OCI-LY7 (cell line): ENCODE measurements around the gene WNK4. TPM values are rescaled to one million over a fixed set of nuclear protein-coding genes. Genes with fewer than 3 reads are reported as not detected.

Source experiments
- BruUV-seq: library from RNA; stranded (reverse); fragments of 400-500 nt; replicated peaks from 2 replicates; lab custom pipeline; 2021; lab: Mats Ljungman, UMichigan
- CTCF ChIA-PET: fragments of 300-600 bp; sonication (Branson Sonifier 250); formaldehyde crosslinking; loops from one replicate; lab custom pipeline; 2022; ENCODE audit warnings: antibody characterized with exemption; ENCODE audit not compliant: unreplicated experiment; lab: Charles Lee
- POLR2A ChIA-PET: fragments of 300-600 bp; sonication (Branson Sonifier 250); formaldehyde crosslinking; loops from one replicate; lab custom pipeline; 2022; ENCODE audit warnings: antibody characterized with exemption; lab: Charles Lee
- DNase-seq: peaks from one replicate; pipeline ENCODE4 v3.0.0-alpha.2; 2015; ENCODE audit warnings: low spot score
- H2AFZ ChIP-seq: fragments of 200-600 bp; sonication (generic), shearing (Covaris generic); 2 replicates; pipeline ENCODE4 v1.6.1; 2014; ENCODE audit warnings: mild to moderate bottlenecking, antibody characterized with exemption, low read length, moderate library complexity
- H3K27ac ChIP-seq: fragments of 200-600 bp; sonication (generic); 2 replicates; pipeline ENCODE4 v1.5.1; 2014; ENCODE audit warnings: mixed run types, low read depth, mild to moderate bottlenecking, moderate library complexity, low read length, inconsistent platforms; ENCODE audit not compliant: poor library complexity, severe bottlenecking
- H3K36me3 ChIP-seq: fragments of 200-600 bp; sonication (generic); 2 replicates; pipeline ENCODE4 v1.6.1; 2014; ENCODE audit warnings: mild to moderate bottlenecking, antibody characterized with exemption, low read length, moderate library complexity, mixed read lengths; ENCODE audit not compliant: insufficient read depth
- H3K4me1 ChIP-seq: fragments of 200-600 bp; sonication (generic); 2 replicates; pipeline ENCODE4 v1.5.1; 2014; ENCODE audit warnings: mild to moderate bottlenecking, low read length; ENCODE audit not compliant: insufficient read depth, poor library complexity, severe bottlenecking
- H3K4me2 ChIP-seq: fragments of 200-600 bp; sonication (generic); 2 replicates; pipeline ENCODE4 v1.6.1; 2014; ENCODE audit warnings: mild to moderate bottlenecking, low read length
- H3K4me3 ChIP-seq: fragments of 200-600 bp; sonication (generic); 2 replicates; pipeline ENCODE4 v1.5.1; 2014; ENCODE audit warnings: mild to moderate bottlenecking, low read depth, low read length; ENCODE audit not compliant: poor library complexity, severe bottlenecking
- H3K79me2 ChIP-seq: fragments of 200-600 bp; sonication (generic); 2 replicates; pipeline ENCODE4 v1.6.1; 2016; ENCODE audit warnings: low read depth, mild to moderate bottlenecking, low read length, moderate library complexity, mixed read lengths; ENCODE audit not compliant: insufficient read depth
- H3K9me2 ChIP-seq: fragments of 200-600 bp; sonication (generic); 2 replicates; pipeline ENCODE4 v1.6.1; 2016; ENCODE audit warnings: mild to moderate bottlenecking, low read length, mixed read lengths; ENCODE audit not compliant: insufficient read depth
- H3K9me3 ChIP-seq: fragments of 200-600 bp; sonication (generic); 2 replicates; pipeline ENCODE4 v1.6.1; 2014; ENCODE audit warnings: mild to moderate bottlenecking, mixed run types, low read length, mixed read lengths
- H4K20me1 ChIP-seq: fragments of 200-600 bp; sonication (generic); 2 replicates; pipeline ENCODE4 v1.6.1; 2014; ENCODE audit warnings: mild to moderate bottlenecking, antibody characterized with exemption, low read length, moderate library complexity, mixed read lengths; ENCODE audit not compliant: insufficient read depth
- CTCF ChIP-seq: fragments of 200-600 bp; sonication (generic); conservative IDR thresholded peaks from 2 replicates; pipeline ENCODE4 v1.5.1; 2014; ENCODE audit warnings: mild to moderate bottlenecking, antibody characterized with exemption, low read length, moderate library complexity, mixed read lengths
- EZH2phosphoT487 ChIP-seq: fragments of 200-600 bp; sonication (generic); IDR thresholded peaks from 2 replicates; pipeline ENCODE4 v1.6.1; 2018; ENCODE audit warnings: low read depth, borderline replicate concordance, mild to moderate bottlenecking, mixed run types, antibody characterized with exemption, low read length, moderate library complexity, mixed read lengths
- intact Hi-C: fragments of 100-400 bp; cut with micrococcal nuclease; formaldehyde crosslinking; loops from one replicate; pipeline ENCODE4 v1.10.0; 2022; ENCODE audit not compliant: unreplicated experiment
- total RNA-seq, 2 experiments: library from RNA; depleted of rRNA in 1 of 2; stranded (reverse); fragments of >200 nt in 1 of 2; shearing (Covaris generic) in 1 of 2; gene quantifications; 2 replicates each; pipeline ENCODE4 v1.2.3, GENCODE V29; 2014 to 2022

Gene WNK4
- total RNA-seq, 2 experiments from 2014 or later, result 2.4 to 8.3 TPM

GRCh38 chr17:42779304-42779935 lies 990 bp upstream of the WNK4 start:
- BruUV-seq, result no TSS peak
- H3K36me3 ChIP-seq, result peaks cover 43% of the 10 kb centered on the region
- H2AFZ ChIP-seq, result no peak overlapping the region
- no peak overlapping the region for H3K4me3 ChIP-seq
- H4K20me1 ChIP-seq, result no peaks in the 10 kb centered on the region
- H3K9me3 ChIP-seq, result no peaks in the 10 kb centered on the region
- peaks cover 2% of the 10 kb centered on the region; the same call in 1 of the 2 replicates for H3K79me2 ChIP-seq
- H3K27ac ChIP-seq, result no peak overlapping the region
- CTCF ChIA-PET, result no interaction called here
- no peak for DNase-seq
- TF ChIP-seq CTCF (no peak), EZH2phosphoT487 (no peak)
- POLR2A ChIA-PET, result interaction anchor here (0.6 kb wide), 1 partner anchor 23 kb away, joined by 3 read pairs; no protein-coding TSS in a partner anchor
- H3K9me2 ChIP-seq, result no peaks in the 10 kb centered on the region
- intact Hi-C loops, result no loop called here
- peaks cover 3% of the 10 kb centered on the region for H3K4me1 ChIP-seq
- H3K4me2 ChIP-seq, result no peak overlapping the region

GRCh38 chr17:42780851-42781638 lies 635 bp downstream of the WNK4 start:
- CTCF ChIA-PET, result no interaction called here
- H2AFZ ChIP-seq, result no peak overlapping the region
- no peaks in the 10 kb centered on the region for H3K9me3 ChIP-seq
- intact Hi-C loops, result no loop called here
- no peak overlapping the region for H3K4me2 ChIP-seq
- BruUV-seq, result no TSS peak
- POLR2A ChIA-PET, result no interaction called here
- H3K9me2 ChIP-seq, result no peaks in the 10 kb centered on the region
- no peak overlapping the region for H3K27ac ChIP-seq
- H3K4me3 ChIP-seq, result no peak overlapping the region
- peaks cover 31% of the 10 kb centered on the region for H3K36me3 ChIP-seq
- H4K20me1 ChIP-seq, result no peaks in the 10 kb centered on the region
- H3K79me2 ChIP-seq, result no peaks in the 10 kb centered on the region
- no peak for DNase-seq
- no peaks in the 10 kb centered on the region for H3K4me1 ChIP-seq
- no peak for TF ChIP-seq EZH2phosphoT487
- TF ChIP-seq CTCF, result no peak
